ENCODE measurements around the gene MAP3K13.

DNA sequence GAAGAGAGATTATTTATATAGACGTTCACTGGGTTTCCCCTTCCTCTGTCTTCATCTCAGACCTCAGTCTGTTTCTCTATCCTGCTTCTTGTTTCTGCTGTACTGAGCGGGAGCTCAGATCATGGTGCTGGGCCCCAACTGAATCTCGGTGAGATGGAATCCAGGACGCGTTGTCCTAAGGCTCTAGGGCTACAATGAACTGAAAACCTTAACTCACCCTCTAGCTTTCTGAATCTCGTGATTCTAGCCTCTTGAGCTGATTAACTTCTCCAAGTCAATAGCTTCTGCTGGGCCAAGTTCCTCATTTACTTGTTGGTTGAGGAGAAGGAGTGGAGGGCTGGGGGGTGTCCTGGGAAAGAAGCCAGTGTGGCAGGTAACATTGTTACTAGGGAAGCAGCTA lies 32.7 kb upstream of the MAP3K13 start:
- TF ChIP-seq EZH2 (IDR thresholded peaks at IDR 0.05) (no peak), POLR2AphosphoS5 (IDR thresholded peaks at IDR 0.05; ENCODE audit: borderline replicate concordance, low read depth, low read length) (no peak), FOXP2 (optimal IDR thresholded peaks at IDR 0.05; ENCODE audit: control extremely low read depth, extremely low read length, insufficient read depth) (no peak)
